Panc1 (cell line): ENCODE measurements around the gene TMEM220. TPM values are rescaled to one million over a fixed set of nuclear protein-coding genes. Genes with fewer than 3 reads are reported as not detected.

Source experiments
- ATAC-seq: fragments of 200-7000 bp; cut with Tn5 transposase; 2 replicates; pipeline ENCODE4 v1.9.1; 2020; ENCODE audit warnings: mild to moderate bottlenecking, moderate library complexity
- BruUV-seq: library from RNA; stranded (reverse); fragments of 400-500 nt; replicated peaks from 2 replicates; lab custom pipeline; 2021; lab: Mats Ljungman, UMichigan
- CTCF ChIA-PET: fragments of 300-600 bp; sonication (Branson Sonifier 250); formaldehyde crosslinking; loops from one replicate; lab custom pipeline; 2022; ENCODE audit warnings: antibody characterized with exemption; lab: Charles Lee
- POLR2A ChIA-PET: fragments of 300-600 bp; sonication (Branson Sonifier 250); formaldehyde crosslinking; loops from one replicate; lab custom pipeline; 2022; ENCODE audit warnings: antibody characterized with exemption; lab: Charles Lee
- DNase-seq: peaks from one replicate; pipeline ENCODE4 v3.0.0-alpha.2; 2010; ENCODE audit warnings: low read depth, low spot score
- H3K27ac ChIP-seq: 2 replicates; pipeline ENCODE4 v1.5.1; 2011; ENCODE audit warnings: mild to moderate bottlenecking, low read length, inconsistent platforms
- H3K27me3 ChIP-seq: fragments of 200-500 bp; sonication (Bioruptor generic); 2 replicates; pipeline ENCODE4 v1.6.0; 2014; ENCODE audit warnings: low read length, inconsistent platforms; ENCODE audit not compliant: control insufficient read depth, insufficient read depth
- H3K36me3 ChIP-seq: fragments of 200-500 bp; sonication (Bioruptor generic); 2 replicates; pipeline ENCODE4 v1.5.1; 2014; ENCODE audit warnings: inconsistent platforms, mild to moderate bottlenecking, low read length, moderate library complexity; ENCODE audit not compliant: control insufficient read depth, insufficient read depth
- H3K4me1 ChIP-seq: 2 replicates; pipeline ENCODE4 v1.5.1; 2011; ENCODE audit warnings: inconsistent platforms, mild to moderate bottlenecking, low read length, moderate library complexity; ENCODE audit not compliant: control insufficient read depth, insufficient read depth
- H3K4me3 ChIP-seq, 2 experiments: 2 replicates each; pipeline ENCODE4 v1.5.1; 2011 to 2012; ENCODE audit warnings: low read depth in 2 of 2, low read length in 2 of 2, mild to moderate bottlenecking in 2 of 2, inconsistent platforms in 1 of 2, moderate library complexity in 1 of 2
- H3K9me3 ChIP-seq: fragments of 200-500 bp; sonication (Bioruptor generic); 2 replicates; pipeline ENCODE4 v1.5.1; 2014; ENCODE audit warnings: low read depth, mild to moderate bottlenecking, inconsistent platforms, low read length, moderate library complexity; ENCODE audit not compliant: control insufficient read depth, insufficient read depth
- CTCF ChIP-seq: fragments of 450-650 bp; IDR thresholded peaks from 2 replicates; pipeline ENCODE4 v1.5.1; 2017; ENCODE audit warnings: mild to moderate bottlenecking
- POLR2AphosphoS5 ChIP-seq: IDR thresholded peaks from 2 replicates; pipeline ENCODE4 v1.6.1; 2012; ENCODE audit warnings: mild to moderate bottlenecking, low read depth, low read length, moderate library complexity
- REST ChIP-seq, 2 experiments: IDR thresholded peaks; 2 replicates each; pipeline ENCODE4 v1.6.1; 2011 to 2012; ENCODE audit warnings: low read depth in 2 of 2, control low read depth in 1 of 2, low read length in 1 of 2, mild to moderate bottlenecking in 1 of 2, moderate library complexity in 1 of 2; ENCODE audit not compliant: insufficient read depth in 1 of 2
- SIN3A ChIP-seq: IDR thresholded peaks from 2 replicates; pipeline ENCODE4 v1.6.1; 2012; ENCODE audit warnings: low read depth, mild to moderate bottlenecking, low read length, moderate library complexity, borderline replicate concordance; ENCODE audit not compliant: insufficient read depth
- TCF7L2 ChIP-seq: IDR thresholded peaks from 2 replicates; pipeline ENCODE4 v1.6.1; 2011; ENCODE audit warnings: mild to moderate bottlenecking, low read depth, low read length, inconsistent platforms
- in situ Hi-C: cut with HindIII; loops from 2 replicates; pipeline ENCODE4 v1.10.0; 2016; ENCODE audit warnings: low sequenced_read_pairs, low pct_unique_long_range_greater_than_20kb
- intact Hi-C: fragments of 100-400 bp; cut with micrococcal nuclease; formaldehyde crosslinking; loops from one replicate; pipeline ENCODE4 v1.10.0; 2022; ENCODE audit not compliant: unreplicated experiment
- total RNA-seq: library from RNA; stranded (reverse); gene quantifications from one replicate; pipeline ENCODE4 v1.2.1, GENCODE V29; 2021; ENCODE audit not compliant: unreplicated experiment

TMEM220 gene
- total RNA-seq, 1 experiment from 2014 or later: 9.3 TPM

- ChIA-PET POLR2A (no interaction called here), CTCF (no interaction called here)
- in situ Hi-C loops: no loop called here
- TF ChIP-seq TCF7L2: no peak
- no peak for TF ChIP-seq CTCF
- TF ChIP-seq SIN3A: no peak
- no peak for TF ChIP-seq POLR2AphosphoS5
- TF ChIP-seq REST (IDR thresholded peaks at IDR 0.05; ENCODE audit: insufficient read depth in 1 of 2, low read depth in 2 of 2, low read length in 1 of 2): no peak
- no peak for DNase-seq
- Histone ChIP-seq H3K27me3 (no peaks in the 10 kb centered on the region), H3K4me1 (no peaks in the 10 kb centered on the region), H3K4me3 (no peak overlapping the region), H3K9me3 (no peaks in the 10 kb centered on the region), H3K27ac (no peak overlapping the region), H3K36me3 (no peaks in the 10 kb centered on the region)
- ATAC-seq: no peak
- intact Hi-C loops: no loop called here
- no TSS peak for BruUV-seq
Measured at GRCh38 chr17:10769840-10770239, 40.0 kb upstream of the TMEM220 start.

GRCh38 chr17:10768750-10769251 lies 39.0 kb upstream of the TMEM220 start:
- in situ Hi-C loops: no loop called here
- H3K36me3 ChIP-seq: no peaks in the 10 kb centered on the region
- no peak for ATAC-seq
- H3K4me1 ChIP-seq: no peaks in the 10 kb centered on the region
- BruUV-seq: no TSS peak
- no peaks in the 10 kb centered on the region for H3K27me3 ChIP-seq
- POLR2A ChIA-PET: no interaction called here
- CTCF ChIA-PET: no interaction called here
- no peaks in the 10 kb centered on the region for H3K9me3 ChIP-seq
- TF ChIP-seq CTCF (no peak), POLR2AphosphoS5 (no peak), TCF7L2 (no peak), SIN3A (no peak), REST (IDR thresholded peaks at IDR 0.05; ENCODE audit: insufficient read depth in 1 of 2, low read depth in 2 of 2, low read length in 1 of 2) (no peak)
- intact Hi-C loops: no loop called here
- no peak overlapping the region for H3K27ac ChIP-seq
- H3K4me3 ChIP-seq: no peak overlapping the region
- DNase-seq: no peak
